K562 (cell line): Measurements from ENCODE around the gene BIRC5. TPM values are rescaled to one million over a fixed set of nuclear protein-coding genes. Genes with fewer than 3 reads are reported as not detected.
A peak's percentile ranks its signal among the peaks of the same experiment; 100 is the strongest.

Source experiments
- E2F8 ChIP-seq: fragments of 450-650 bp; IDR thresholded peaks from 2 replicates; pipeline ENCODE4 v1.7.1; 2018; ENCODE audit warnings: mild to moderate bottlenecking, low read depth; ENCODE audit not compliant: partially characterized antibody
- ELF1 ChIP-seq: fragments of 200-800 bp; sonication (Bioruptor generic); IDR thresholded peaks from 2 replicates; pipeline ENCODE4 v1.6.1; 2016; ENCODE audit warnings: missing genetic modification characterization, missing compliant biosample characterization
- ELF2 ChIP-seq: fragments of 250-450 bp; sonication (Bioruptor Pico); IDR thresholded peaks from 2 replicates; pipeline ENCODE4 v1.5.0; 2021; ENCODE audit warnings: mild to moderate bottlenecking
- FOXK1 ChIP-seq: sonication (generic); formaldehyde crosslinking; IDR thresholded peaks from 2 replicates; pipeline ENCODE4 v1.8.0; 2022; ENCODE audit warnings: missing genetic modification reagents, mild to moderate bottlenecking, borderline replicate concordance
- FOXP1 ChIP-seq: sonication (generic); formaldehyde crosslinking; IDR thresholded peaks from 2 replicates; pipeline ENCODE4 v1.8.0; 2022; ENCODE audit warnings: mild to moderate bottlenecking, missing genetic modification reagents
- HMGN3 ChIP-seq: IDR thresholded peaks from 2 replicates; pipeline ENCODE4 v1.6.1; 2011; ENCODE audit warnings: borderline replicate concordance, low read depth, mild to moderate bottlenecking, mixed read lengths, low read length; ENCODE audit not compliant: insufficient read length; ENCODE audit errors: extremely low read depth
- KDM5B ChIP-seq: fragments of 200-600 bp; sonication (generic); IDR thresholded peaks from 2 replicates; pipeline ENCODE4 v1.6.1; 2012; ENCODE audit warnings: low read depth, mild to moderate bottlenecking, moderate library complexity, low read length, control low read depth, inconsistent platforms; ENCODE audit not compliant: insufficient replicate concordance
- PTTG1 ChIP-seq: fragments of 450-650 bp; IDR thresholded peaks from 2 replicates; pipeline ENCODE4 v1.6.1; 2016; ENCODE audit warnings: low read depth, mild to moderate bottlenecking, missing genetic modification characterization, missing compliant biosample characterization
- RBFOX2 ChIP-seq: fragments of 200-400 bp; formaldehyde crosslinking; IDR thresholded peaks from 2 replicates; pipeline ENCODE4 v1.6.1; 2017; ENCODE audit warnings: low read depth, mild to moderate bottlenecking, low read length, moderate library complexity
- SMAD4 ChIP-seq: fragments of 250-450 bp; sonication (Bioruptor Pico); conservative IDR thresholded peaks from 2 replicates; pipeline ENCODE4 v1.8.0; 2021; ENCODE audit warnings: inconsistent platforms, mild to moderate bottlenecking, moderate library complexity
- ZNF134 ChIP-seq: fragments of 250-450 bp; sonication (Bioruptor Pico); conservative IDR thresholded peaks from 2 replicates; pipeline ENCODE4 v1.4.0; 2020
- ZNF398 ChIP-seq: fragments of 250-450 bp; sonication (Bioruptor Pico); IDR thresholded peaks from 2 replicates; pipeline ENCODE4 v1.8.0; 2021; ENCODE audit warnings: moderate library complexity, mild to moderate bottlenecking, inconsistent platforms
- ZNF586 ChIP-seq: fragments of 450-650 bp; formaldehyde crosslinking; conservative IDR thresholded peaks from 2 replicates; pipeline ENCODE4 v1.4.0; 2020; ENCODE audit warnings: mild to moderate bottlenecking, moderate library complexity
- ZNF592 ChIP-seq: fragments of 450-650 bp; IDR thresholded peaks from 2 replicates; pipeline ENCODE4 v1.6.1; 2017; ENCODE audit warnings: antibody characterized with exemption, mild to moderate bottlenecking
- ZNF778 ChIP-seq: fragments of 450-650 bp; formaldehyde crosslinking; IDR thresholded peaks from 2 replicates; pipeline ENCODE4 v1.4.0; 2020; ENCODE audit warnings: mild to moderate bottlenecking, moderate library complexity
- ZNF785 ChIP-seq: fragments of 250-450 bp; sonication (Bioruptor Pico); IDR thresholded peaks from 2 replicates; pipeline ENCODE4 v1.4.0; 2020; ENCODE audit warnings: mild to moderate bottlenecking
- polyA plus RNA-seq, 8 experiments: library from polyadenylated mRNA; depleted of rRNA in 4 of 8; stranded (reverse) in 5 of 8; unstranded in 3 of 8; fragments of >200 nt; fragmentation: Nextera tagmentation in 2 of 8; fragmentation: Illumina TruSeq in 1 of 8; extraction: Ambion mirVana in 2 of 8; extraction: Trizol in 1 of 8; gene quantifications; 2 replicates each; pipeline versions ENCODE4 v1.2.1 to v1.2.3, GENCODE V29; 2011 to 2014; ENCODE audit warnings: inconsistent platforms in 1 of 8, missing spikeins in 1 of 8
- total RNA-seq, 7 experiments: library from RNA; depleted of rRNA in 6 of 7; stranded (reverse); fragments of >200 nt in 6 of 7; fragmentation: Illumina TruSeq in 2 of 7; extraction: Trizol in 2 of 7; gene quantifications; 2 replicates each; pipeline versions ENCODE4 v1.2.1 to v1.2.3, GENCODE V29; 2011 to 2021; ENCODE audit warnings: low replicate concordance in 1 of 7

Gene BIRC5
- total and polyA plus RNA-seq, 9 of the 15 experiments (the other 6 are each of a cell fraction or from before 2014, with no cell fraction given): 64.4 to 140 (median 101) TPM

- no peak for TF ChIP-seq ZNF398 (CRISPR knock-in tag)
- TF ChIP-seq FOXP1 (CRISPR knock-in tag): no peak
- no peak for TF ChIP-seq PTTG1
- TF ChIP-seq ELF1: no peak
- TF ChIP-seq HMGN3: peak; percentile 32
- no peak for TF ChIP-seq ZNF586 (CRISPR knock-in tag)
- no peak for TF ChIP-seq E2F8
- peak; percentile 74 for TF ChIP-seq ZNF592
- no peak for TF ChIP-seq FOXK1
- TF ChIP-seq ZNF778: no peak
- no peak for TF ChIP-seq KDM5B
- no peak for TF ChIP-seq ZNF785 (CRISPR knock-in tag)
- TF ChIP-seq ELF2 (CRISPR knock-in tag): no peak
- peak; percentile 41; the same call in 1 of the 2 replicates for TF ChIP-seq RBFOX2
- peak; percentile 55; the same call in 1 of the 2 replicates for TF ChIP-seq SMAD4 (CRISPR knock-in tag)
- TF ChIP-seq ZNF134 (CRISPR knock-in tag): no peak
Observed at GRCh38 chr17:78268951-78269905, 55.2 kb downstream of the BIRC5 start (continued).
